Esophagus muscularis mucosa (tissue), 4 donors: Measurements from ENCODE around the gene RNASE8. TPM values are rescaled to one million over a fixed set of nuclear protein-coding genes. Genes with fewer than 3 reads are reported as not detected.

Experiments
- DNase-seq: peaks from one replicate; pipeline ENCODE4 v3.0.0-alpha.2; 2017; ENCODE audit errors: extremely low spot score
- H3K27ac ChIP-seq, 4 donors: fragments of 200-600 bp; sonication (generic); replicated peaks in 1 of 4; 1 replicate in 3 of 4; 2 replicates in 1 of 4; pipeline ENCODE4 v1.5.1; 2016 to 2019; ENCODE audit warnings: mild to moderate bottlenecking in 1 of 4
- H3K27me3 ChIP-seq, 4 donors: fragments of 200-600 bp; sonication (generic); one replicate each; pipeline versions ENCODE4 v1.5.1 to v1.6.0; 2016 to 2019
- H3K36me3 ChIP-seq, 4 donors: fragments of 200-600 bp; sonication (generic); one replicate each; pipeline ENCODE4 v1.5.1; 2016 to 2019
- H3K4me1 ChIP-seq, 4 donors: fragments of 200-600 bp; sonication (generic); one replicate each; pipeline ENCODE4 v1.5.1; 2016 to 2019
- H3K4me3 ChIP-seq, 4 donors: fragments of 200-600 bp; sonication (generic); 1 replicate in 2 of 4; 2 replicates in 2 of 4; pipeline ENCODE4 v1.5.1; 2016 to 2019; ENCODE audit warnings: mild to moderate bottlenecking in 4 of 4, moderate library complexity in 1 of 4
- H3K9me3 ChIP-seq, 4 donors: fragments of 200-600 bp; sonication (generic); 1 replicate in 3 of 4; 2 replicates in 1 of 4; pipeline ENCODE4 v1.5.1; 2016 to 2019
- EP300 ChIP-seq: sonication (generic); formaldehyde crosslinking; IDR thresholded peaks from one replicate; pipeline ENCODE4 v1.6.1; 2017; ENCODE audit warnings: antibody characterized with exemption
- POLR2A ChIP-seq: fragments of 450-650 bp; IDR thresholded peaks from one replicate; pipeline ENCODE4 v1.6.1; 2017; ENCODE audit warnings: antibody characterized with exemption, moderate library complexity, mild to moderate bottlenecking, low read depth
- POLR2AphosphoS5 ChIP-seq, 2 donors: sonication (generic); formaldehyde crosslinking; IDR thresholded peaks; one replicate each; pipeline ENCODE4 v1.6.1; 2017; ENCODE audit warnings: antibody characterized with exemption in 2 of 2
- WGBS: methylation state at CpG from one replicate; pipeline ENCODE4 v1.1.5; 2018; 5-methylcytosine and 5-hydroxymethylcytosine counted together
- intact Hi-C: fragments of 100-400 bp; cut with DNase I; formaldehyde crosslinking; loops from one replicate; pipeline ENCODE4 v1.15.1; 2023
- total RNA-seq, 4 donors: library from RNA; depleted of rRNA; stranded (reverse); fragments of >200 nt; gene quantifications; one replicate each; pipeline versions ENCODE4 v1.1.0 to v1.2.1, GENCODE V29; 2016
- TF ChIP-seq, protein P1 (sequence below), 3 experiments: fragments of 200-600 bp in 2 of 3; fragments of 450-650 bp in 1 of 3; sonication (generic) in 2 of 3; IDR thresholded peaks; one replicate each; pipeline ENCODE4 v1.5.1; 2017 to 2019; ENCODE audit warnings: antibody characterized with exemption in 3 of 3, mild to moderate bottlenecking in 2 of 3, moderate library complexity in 1 of 3

The RNASE8 gene
- total RNA-seq, 4 donors from 2014 or later = not detected

DNA sequence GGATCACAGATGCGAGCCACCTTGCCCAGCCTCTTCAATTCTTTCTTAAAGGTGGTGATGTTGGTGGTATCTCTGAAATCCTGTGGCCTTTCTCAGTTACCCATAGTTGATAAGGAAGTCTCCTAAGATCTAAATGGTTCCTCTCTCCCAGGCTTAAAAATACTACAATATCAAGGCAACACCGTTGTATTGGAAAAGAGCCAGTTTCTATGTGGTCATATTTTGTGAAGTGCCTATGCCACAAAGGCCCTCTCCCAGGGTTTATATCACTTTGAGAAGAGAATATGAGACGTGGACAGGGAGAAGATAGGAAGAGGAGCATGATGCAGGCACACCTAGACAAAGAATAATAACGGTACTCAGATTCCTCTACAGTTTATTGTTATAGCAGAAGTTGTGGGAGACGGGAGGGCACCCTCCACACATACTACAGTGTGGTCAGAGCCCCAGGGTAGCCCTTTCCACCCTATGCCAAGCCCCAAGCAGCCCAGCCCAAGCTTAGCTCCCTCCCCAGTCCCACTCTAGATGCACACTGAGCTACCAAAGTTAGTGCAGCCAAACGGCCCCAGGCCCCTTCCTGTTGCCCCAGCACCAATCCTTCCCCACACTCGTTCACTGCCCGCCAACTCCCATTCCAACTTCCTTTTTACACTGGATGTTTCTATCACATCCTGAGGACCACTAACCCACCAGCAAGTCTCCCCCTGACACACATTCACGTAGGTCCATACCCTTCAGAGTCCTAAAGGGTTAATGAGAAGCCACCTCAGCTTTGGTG, 41.0 kb upstream of the RNASE8 start:
- Histone ChIP-seq H3K27me3 (no peaks in the 10 kb centered on the region), H3K9me3 (no peaks in the 10 kb centered on the region), H3K4me1 (peaks cover 0 to 41% (median 15%) of the 10 kb centered on the region in 4 donors), H3K36me3 (peaks cover 23 to 57% (median 53%) of the 10 kb centered on the region in 4 donors), H3K4me3 (no peak overlapping the region), H3K27ac (peak overlapping the region in 1 of 4 donors; percentile 12)
- 40% methylated on average over 9 of the region's 9 CpGs for WGBS
- intact Hi-C loops = loop anchor here (5.0 kb wide), 1 partner anchor 76 kb away; no protein-coding TSS in a partner anchor
- TF ChIP-seq POLR2AphosphoS5 (IDR thresholded peaks at IDR 0.05) = no peak
- no peak for DNase-seq

DNA sequence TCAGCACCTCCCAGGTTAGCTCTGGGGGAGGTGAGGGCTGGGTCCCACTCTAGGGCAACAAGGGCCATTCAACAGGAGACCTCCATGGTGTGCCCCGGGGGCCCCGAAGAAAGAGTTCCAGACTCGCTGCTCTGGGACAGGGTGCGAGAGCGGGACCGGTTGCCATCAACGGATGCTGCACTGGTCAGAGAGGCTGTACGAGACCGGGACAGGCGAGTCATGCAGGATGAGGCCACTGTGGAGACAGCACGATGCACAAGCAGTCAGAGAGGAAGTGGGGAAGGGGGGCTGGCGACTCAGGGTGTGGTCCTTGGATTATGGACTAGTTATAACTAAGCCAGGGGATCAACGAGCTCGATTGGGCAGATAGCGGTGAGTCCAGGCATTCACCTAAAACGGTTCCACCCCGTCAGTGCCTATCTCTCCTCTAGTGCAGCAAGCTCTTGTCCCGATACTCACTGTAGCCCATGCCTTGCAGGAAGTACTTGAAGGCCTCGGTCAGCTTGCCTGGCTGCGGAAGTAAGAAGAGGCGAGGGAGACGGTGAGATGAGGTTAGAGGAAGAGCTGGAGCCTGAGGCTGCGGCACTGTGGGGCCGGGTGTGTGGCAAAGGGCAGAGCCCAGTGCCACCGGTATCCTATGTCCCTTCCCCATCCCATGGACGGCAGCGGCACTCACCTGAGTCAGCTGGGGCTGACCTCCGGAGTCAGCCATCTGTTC, 39.9 kb upstream of the RNASE8 start:
- Histone ChIP-seq H3K27ac (peak overlapping the region in 1 of 4 donors; percentile 7), H3K9me3 (no peaks in the 10 kb centered on the region), H3K27me3 (no peaks in the 10 kb centered on the region), H3K4me3 (no peak overlapping the region), H3K36me3 (peaks cover 23 to 64% (median 62%) of the 10 kb centered on the region in 4 donors), H3K4me1 (peaks cover 0 to 52% (median 25%) of the 10 kb centered on the region in 4 donors)
- intact Hi-C loops = loop anchor here (5.0 kb wide), 1 partner anchor 75 kb away; no protein-coding TSS in a partner anchor
- 71% methylated on average over 28 of the region's 28 CpGs for WGBS
- DNase-seq = no peak
- TF ChIP-seq POLR2AphosphoS5 (IDR thresholded peaks at IDR 0.05) = no peak
- TF ChIP-seq POLR2A = no peak
- no peak for TF ChIP-seq EP300
- TF ChIP-seq, protein P1, sequence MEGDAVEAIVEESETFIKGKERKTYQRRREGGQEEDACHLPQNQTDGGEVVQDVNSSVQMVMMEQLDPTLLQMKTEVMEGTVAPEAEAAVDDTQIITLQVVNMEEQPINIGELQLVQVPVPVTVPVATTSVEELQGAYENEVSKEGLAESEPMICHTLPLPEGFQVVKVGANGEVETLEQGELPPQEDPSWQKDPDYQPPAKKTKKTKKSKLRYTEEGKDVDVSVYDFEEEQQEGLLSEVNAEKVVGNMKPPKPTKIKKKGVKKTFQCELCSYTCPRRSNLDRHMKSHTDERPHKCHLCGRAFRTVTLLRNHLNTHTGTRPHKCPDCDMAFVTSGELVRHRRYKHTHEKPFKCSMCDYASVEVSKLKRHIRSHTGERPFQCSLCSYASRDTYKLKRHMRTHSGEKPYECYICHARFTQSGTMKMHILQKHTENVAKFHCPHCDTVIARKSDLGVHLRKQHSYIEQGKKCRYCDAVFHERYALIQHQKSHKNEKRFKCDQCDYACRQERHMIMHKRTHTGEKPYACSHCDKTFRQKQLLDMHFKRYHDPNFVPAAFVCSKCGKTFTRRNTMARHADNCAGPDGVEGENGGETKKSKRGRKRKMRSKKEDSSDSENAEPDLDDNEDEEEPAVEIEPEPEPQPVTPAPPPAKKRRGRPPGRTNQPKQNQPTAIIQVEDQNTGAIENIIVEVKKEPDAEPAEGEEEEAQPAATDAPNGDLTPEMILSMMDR (IDR thresholded peaks at IDR 0.05) = no peak

DNA sequence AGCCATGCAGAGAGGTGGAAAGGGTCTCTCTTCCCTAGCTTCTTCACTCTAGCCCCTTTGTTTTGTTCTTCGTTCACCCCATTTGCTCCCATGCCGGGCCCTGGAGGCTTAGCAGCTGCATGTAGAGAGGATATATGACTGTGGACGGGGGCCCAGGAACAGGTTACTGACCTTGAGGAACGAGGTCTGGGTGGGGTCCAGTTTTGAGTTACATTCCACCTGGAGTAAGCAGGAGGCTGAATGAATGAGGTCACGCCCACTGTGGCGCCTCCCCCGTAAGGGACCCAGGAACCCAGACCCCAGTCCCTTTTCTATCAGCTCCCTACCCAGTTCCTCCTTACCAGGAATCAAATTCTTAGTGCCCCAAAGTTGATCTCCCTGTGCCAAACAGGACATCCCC, 39.3 kb upstream of the RNASE8 start:
- H3K36me3 ChIP-seq = peaks cover 23 to 64% (median 62%) of the 10 kb centered on the region in 4 donors
- WGBS = 88% methylated on average over 7 of the region's 7 CpGs
- DNase-seq = no peak
- peaks cover 5 to 58% (median 31%) of the 10 kb centered on the region in 4 donors for H3K4me1 ChIP-seq
- H3K9me3 ChIP-seq = no peaks in the 10 kb centered on the region
- TF ChIP-seq EP300 (no peak), POLR2A (no peak), POLR2AphosphoS5 (IDR thresholded peaks at IDR 0.05) (no peak)
- TF ChIP-seq, protein P1 (IDR thresholded peaks at IDR 0.05) = no peak
- no peak overlapping the region for H3K4me3 ChIP-seq
- intact Hi-C loops = loop anchor here (5.0 kb wide), 1 partner anchor 74 kb away; no protein-coding TSS in a partner anchor
- H3K27me3 ChIP-seq = no peaks in the 10 kb centered on the region
- peak overlapping the region in 1 of 4 donors; percentile 7 for H3K27ac ChIP-seq

DNA sequence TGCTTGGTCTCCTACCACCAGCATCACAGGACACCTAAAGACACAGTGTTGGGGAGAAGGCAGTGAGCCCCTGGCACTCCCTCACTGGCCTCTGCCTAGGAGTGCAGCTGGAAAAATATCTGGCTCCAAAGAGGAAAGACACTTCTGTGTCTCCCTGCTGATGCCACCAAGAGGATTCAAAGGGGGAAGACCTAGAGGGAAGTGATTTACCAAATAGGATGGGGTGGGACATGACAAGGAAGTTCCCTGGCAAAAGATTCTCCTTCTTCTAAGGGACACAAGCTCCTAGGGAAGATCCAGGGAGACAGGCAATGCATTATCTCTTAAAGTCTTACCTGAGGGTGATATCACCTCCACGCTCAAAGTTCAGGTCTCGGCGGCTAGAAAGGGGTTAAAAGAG, 38.8 kb upstream of the RNASE8 start:
- 94% methylated on average over 3 of the region's 3 CpGs for WGBS
- TF ChIP-seq POLR2AphosphoS5 (IDR thresholded peaks at IDR 0.05) = no peak
- TF ChIP-seq, protein P1 (IDR thresholded peaks at IDR 0.05) = no peak
- no peak for TF ChIP-seq POLR2A
- no peak for TF ChIP-seq EP300
- intact Hi-C loops = loop anchor here (5.0 kb wide), 1 partner anchor 74 kb away; no protein-coding TSS in a partner anchor
- H3K4me3 ChIP-seq = no peak overlapping the region
- H3K27ac ChIP-seq = no peak overlapping the region
- no peak for DNase-seq
- H3K4me1 ChIP-seq = peaks cover 10 to 63% (median 36%) of the 10 kb centered on the region in 4 donors
- H3K9me3 ChIP-seq = no peaks in the 10 kb centered on the region
- H3K36me3 ChIP-seq = peaks cover 23 to 64% (median 62%) of the 10 kb centered on the region in 4 donors
- no peaks in the 10 kb centered on the region for H3K27me3 ChIP-seq

DNA sequence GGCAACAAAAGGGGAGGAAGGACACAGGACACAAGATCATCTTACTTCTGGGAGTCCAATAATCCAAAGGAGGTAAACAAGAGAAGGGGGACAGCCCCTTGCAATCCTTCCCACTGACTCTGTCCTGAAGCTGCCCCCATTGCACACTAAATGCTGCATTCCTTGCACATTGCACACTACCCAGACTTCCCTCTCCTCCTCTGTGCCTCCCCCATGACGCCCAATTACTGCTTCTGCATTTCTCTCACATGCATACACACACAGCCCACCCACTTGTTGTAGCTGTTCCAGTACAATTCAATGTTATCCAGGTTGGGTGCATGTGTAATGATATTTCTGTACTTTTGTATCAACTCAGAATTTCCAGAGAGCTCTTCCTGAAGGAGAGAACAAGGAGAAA, 38.3 kb upstream of the RNASE8 start:
- peaks cover 14 to 69% (median 42%) of the 10 kb centered on the region in 4 donors for H3K4me1 ChIP-seq
- no peak overlapping the region for H3K4me3 ChIP-seq
- TF ChIP-seq POLR2AphosphoS5 (IDR thresholded peaks at IDR 0.05) (no peak), EP300 (no peak), POLR2A (no peak)
- TF ChIP-seq, protein P1 (IDR thresholded peaks at IDR 0.05) = no peak
- no peak overlapping the region for H3K27ac ChIP-seq
- 50% methylated on average over 1 of the region's 1 CpG for WGBS
- peaks cover 23 to 64% (median 62%) of the 10 kb centered on the region in 4 donors for H3K36me3 ChIP-seq
- intact Hi-C loops = loop anchor here (5.0 kb wide), 1 partner anchor 73 kb away; no protein-coding TSS in a partner anchor
- no peaks in the 10 kb centered on the region for H3K9me3 ChIP-seq
- no peaks in the 10 kb centered on the region for H3K27me3 ChIP-seq
- DNase-seq = no peak
